Activated CD8-positive, alpha-beta T cell treated with anti-CD3 and anti-CD28 coated beads for 36 hours (primary cell): ENCODE measurements around the gene DMBT1. TPM values are rescaled to one million over a fixed set of nuclear protein-coding genes. Genes with fewer than 3 reads are reported as not detected.

Source experiments
- ATAC-seq: fragments of 200-7000 bp; cut with Tn5 transposase; one replicate; pipeline ENCODE4 v1.10.0; 2021; ENCODE audit warnings: mild to moderate bottlenecking, moderate library complexity
- CTCF ChIA-PET: fragments of 350-600 bp; sonication (Branson Sonifier 250); formaldehyde crosslinking; loops from one replicate; lab custom pipeline; 2021; ENCODE audit warnings: antibody characterized with exemption; lab: Charles Lee
- POLR2A ChIA-PET: fragments of 350-600 bp; sonication (Branson Sonifier 250); formaldehyde crosslinking; loops from one replicate; lab custom pipeline; 2021; ENCODE audit warnings: antibody characterized with exemption; lab: Charles Lee
- DNase-seq: peaks from one replicate; pipeline ENCODE4 v3.0.0-alpha.2; 2020
- H3K27ac Mint-ChIP-seq: one replicate; pipeline ENCODE4 v1.8.0; 2021; ENCODE audit warnings: mild to moderate bottlenecking, mixed read lengths
- H3K27me3 Mint-ChIP-seq: one replicate; pipeline ENCODE4 v1.8.0; 2021; ENCODE audit warnings: mixed read lengths
- H3K36me3 Mint-ChIP-seq: one replicate; pipeline ENCODE4 v1.8.0; 2021; ENCODE audit warnings: low read depth, mixed read lengths
- H3K4me1 Mint-ChIP-seq: one replicate; pipeline ENCODE4 v1.8.0; 2021; ENCODE audit warnings: low read depth, mixed read lengths
- H3K4me3 Mint-ChIP-seq: one replicate; pipeline ENCODE4 v1.8.0; 2021; ENCODE audit warnings: mild to moderate bottlenecking, moderate library complexity, mixed read lengths
- H3K9me3 Mint-ChIP-seq: one replicate; pipeline ENCODE4 v1.8.0; 2021; ENCODE audit warnings: mixed read lengths
- CTCF ChIP-seq: fragments of 200-600 bp; IDR thresholded peaks from one replicate; pipeline ENCODE4 v1.8.0; 2022; ENCODE audit warnings: antibody characterized with exemption, mild to moderate bottlenecking
- intact Hi-C: fragments of 100-400 bp; cut with micrococcal nuclease; formaldehyde crosslinking; loops from one replicate; pipeline ENCODE4 v1.10.0; 2022
- total RNA-seq, 2 experiments: library from RNA; stranded (reverse); gene quantifications; one replicate each; pipeline ENCODE4 v1.2.3, GENCODE V29; 2021

The DMBT1 gene
- total RNA-seq, 2 experiments from 2014 or later = not detected

GRCh38 chr10:122669045-122669444 is 108.5 kb downstream of the DMBT1 start:
- no peak overlapping the region for H3K27ac Mint-ChIP-seq
- POLR2A ChIA-PET = no interaction called here
- no peak for DNase-seq
- TF ChIP-seq CTCF = no peak
- CTCF ChIA-PET = interaction anchor here (2.2 kb wide), 1 partner anchor 20 kb away, joined by 8 read pairs; no protein-coding TSS in a partner anchor
- intact Hi-C loops = no loop called here
- no peaks in the 10 kb centered on the region for H3K36me3 Mint-ChIP-seq
- no peak for ATAC-seq
- no peaks in the 10 kb centered on the region for H3K9me3 Mint-ChIP-seq
- no peaks in the 10 kb centered on the region for H3K4me1 Mint-ChIP-seq
- no peak overlapping the region for H3K4me3 Mint-ChIP-seq
- H3K27me3 Mint-ChIP-seq = peaks cover 9% of the 10 kb centered on the region

DNA sequence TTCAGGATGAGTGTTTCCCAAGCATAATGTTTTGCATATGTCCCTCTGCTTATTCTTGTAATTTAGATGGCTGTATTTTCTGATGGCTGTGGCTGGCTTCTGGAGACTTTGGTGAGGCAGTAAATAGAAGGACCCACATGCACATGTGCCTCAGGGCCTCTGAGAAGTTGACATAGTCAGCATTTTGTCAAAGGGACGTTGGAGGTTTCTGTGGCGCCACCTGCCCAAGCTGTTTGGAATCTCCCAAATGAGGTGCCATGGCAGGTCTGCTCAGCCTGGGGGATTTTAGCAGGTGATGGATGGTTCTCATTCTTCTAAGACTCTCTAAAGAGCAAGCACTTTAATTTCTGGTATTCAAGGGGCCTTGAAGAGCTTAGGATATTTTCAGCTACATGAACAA is 109.3 kb downstream of the DMBT1 start:
- no peak for DNase-seq
- no peaks in the 10 kb centered on the region for H3K9me3 Mint-ChIP-seq
- TF ChIP-seq CTCF = no peak
- ChIA-PET POLR2A (no interaction called here), CTCF (interaction anchor here (2.2 kb wide), 1 partner anchor 21 kb away, joined by 8 read pairs; no protein-coding TSS in a partner anchor)
- no peak overlapping the region for H3K4me3 Mint-ChIP-seq
- H3K27me3 Mint-ChIP-seq = peaks cover 9% of the 10 kb centered on the region
- intact Hi-C loops = no loop called here
- no peaks in the 10 kb centered on the region for H3K4me1 Mint-ChIP-seq
- no peak overlapping the region for H3K27ac Mint-ChIP-seq
- H3K36me3 Mint-ChIP-seq = no peaks in the 10 kb centered on the region
- no peak for ATAC-seq

DNA sequence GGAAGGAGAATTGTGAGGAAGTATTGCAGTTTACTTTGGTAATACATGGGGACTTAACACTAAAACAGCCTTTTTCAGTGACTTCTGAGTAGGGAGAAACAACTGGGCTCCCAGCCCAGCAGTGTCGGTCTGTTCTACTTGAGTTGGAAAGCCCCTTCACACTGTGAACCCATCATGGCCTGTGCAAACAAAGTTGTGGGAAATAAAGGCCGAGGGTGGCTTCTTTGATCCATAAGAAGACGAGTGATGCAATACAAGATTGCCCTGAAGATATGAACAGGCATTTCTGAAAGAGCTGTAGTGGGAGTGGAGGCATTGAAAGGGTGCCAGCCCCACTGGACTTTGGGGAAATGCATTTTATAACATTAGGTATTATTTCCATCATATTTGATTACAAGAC is 110.8 kb downstream of the DMBT1 start:
- Mint-ChIP-seq H3K27me3 (peaks cover 14% of the 10 kb centered on the region), H3K27ac (no peak overlapping the region), H3K9me3 (no peaks in the 10 kb centered on the region), H3K36me3 (no peaks in the 10 kb centered on the region), H3K4me3 (no peak overlapping the region), H3K4me1 (no peaks in the 10 kb centered on the region)
- DNase-seq (no peak), ATAC-seq (no peak)
- intact Hi-C loops = no loop called here
- ChIA-PET CTCF (interaction anchor here (1.7 kb wide), 1 partner anchor 22 kb away, joined by 5 read pairs; no protein-coding TSS in a partner anchor), POLR2A (no interaction called here)
- no peak for TF ChIP-seq CTCF

GRCh38 chr10:122672655-122673054 is 112.1 kb downstream of the DMBT1 start:
- ChIA-PET POLR2A (no interaction called here), CTCF (no interaction called here)
- H3K4me1 Mint-ChIP-seq = no peaks in the 10 kb centered on the region
- no peak for TF ChIP-seq CTCF
- intact Hi-C loops = no loop called here
- H3K36me3 Mint-ChIP-seq = no peaks in the 10 kb centered on the region
- H3K27me3 Mint-ChIP-seq = peaks cover 14% of the 10 kb centered on the region
- no peak overlapping the region for H3K4me3 Mint-ChIP-seq
- H3K9me3 Mint-ChIP-seq = no peaks in the 10 kb centered on the region
- no peak for DNase-seq
- H3K27ac Mint-ChIP-seq = no peak overlapping the region
- no peak for ATAC-seq

DNA sequence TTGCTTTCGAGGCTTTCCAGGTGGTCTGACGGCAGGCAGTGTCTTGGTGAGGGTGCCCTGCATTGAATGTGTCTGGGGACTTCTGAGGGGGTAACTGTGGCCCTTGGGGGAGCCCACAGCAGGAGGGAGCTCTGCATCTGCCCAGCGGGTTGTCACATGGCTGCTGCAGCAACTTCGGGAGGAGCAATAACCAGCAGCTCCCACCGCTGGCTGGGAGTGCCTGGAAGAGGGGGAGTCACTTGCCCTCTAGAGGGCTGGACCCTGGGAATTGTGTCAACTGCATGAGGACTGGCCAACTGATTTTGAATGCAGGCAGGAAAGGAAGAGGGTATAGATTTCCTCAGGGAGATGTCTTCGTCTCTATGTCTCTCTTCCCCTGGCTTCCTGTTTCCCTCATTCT is 112.7 kb downstream of the DMBT1 start:
- no peak overlapping the region for H3K4me3 Mint-ChIP-seq

More for the DNA sequence above, 112.7 kb downstream of the DMBT1 start:
- no peak overlapping the region for H3K27ac Mint-ChIP-seq
- intact Hi-C loops = no loop called here
- H3K36me3 Mint-ChIP-seq = no peaks in the 10 kb centered on the region
- ChIA-PET CTCF (interaction anchor here (1.3 kb wide), 1 partner anchor 25 kb away, joined by 3 read pairs; no protein-coding TSS in a partner anchor), POLR2A (no interaction called here)
- H3K9me3 Mint-ChIP-seq = no peaks in the 10 kb centered on the region
- H3K27me3 Mint-ChIP-seq = peaks cover 12% of the 10 kb centered on the region
- no peak for DNase-seq
- no peak for ATAC-seq
- no peaks in the 10 kb centered on the region for H3K4me1 Mint-ChIP-seq
- TF ChIP-seq CTCF = no peak
